ENCODE measurements around the gene KCNN1. TPM values are rescaled to one million over a fixed set of nuclear protein-coding genes. Genes with fewer than 3 reads are reported as not detected.
A peak's percentile ranks its signal among the peaks of the same experiment; 100 is the strongest.
"Not testable (repeated sequence)": the region's sequence is repeated elsewhere in the genome, so short reads cannot be mapped to it uniquely, and the experiment has no call there.

KCNN1 gene
- total RNA-seq, 1 donor from 2014 or later = under 0.01 TPM

DNA sequence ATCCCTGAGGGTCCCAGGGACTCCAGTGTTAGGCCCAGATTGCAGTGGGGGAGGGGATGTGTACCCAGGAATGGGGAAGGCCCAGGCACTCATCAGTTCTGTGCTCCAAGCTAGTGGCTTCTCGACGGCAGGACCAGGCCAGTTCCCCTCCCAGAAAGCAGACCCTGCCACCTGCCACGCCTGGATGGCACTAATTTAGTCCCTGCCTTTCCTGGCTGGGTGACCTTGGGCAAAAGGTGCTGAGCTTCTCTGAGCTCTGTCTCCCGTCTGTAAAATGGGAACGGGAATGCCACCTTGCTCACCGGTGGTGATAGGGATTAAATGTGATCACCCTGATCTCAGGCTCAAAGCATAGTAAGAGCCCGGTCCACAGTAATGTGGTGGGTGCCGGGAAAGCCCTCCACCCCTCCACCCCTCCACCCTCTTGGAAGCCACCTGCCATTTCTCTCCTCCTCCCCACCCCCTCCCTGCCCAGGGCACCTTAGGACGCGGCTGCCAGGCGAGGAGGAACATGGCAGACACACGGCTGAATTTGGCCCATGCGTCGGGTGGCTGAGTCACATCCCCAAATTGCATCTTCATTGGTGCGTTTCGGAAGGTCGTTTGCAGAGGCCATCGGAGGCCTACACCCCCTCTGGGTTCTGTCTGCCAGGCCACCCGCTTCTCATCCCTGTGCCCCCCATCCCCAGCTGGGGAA, 2.3 kb downstream of the KCNN1 start:
- DNase-seq = no peak

DNA sequence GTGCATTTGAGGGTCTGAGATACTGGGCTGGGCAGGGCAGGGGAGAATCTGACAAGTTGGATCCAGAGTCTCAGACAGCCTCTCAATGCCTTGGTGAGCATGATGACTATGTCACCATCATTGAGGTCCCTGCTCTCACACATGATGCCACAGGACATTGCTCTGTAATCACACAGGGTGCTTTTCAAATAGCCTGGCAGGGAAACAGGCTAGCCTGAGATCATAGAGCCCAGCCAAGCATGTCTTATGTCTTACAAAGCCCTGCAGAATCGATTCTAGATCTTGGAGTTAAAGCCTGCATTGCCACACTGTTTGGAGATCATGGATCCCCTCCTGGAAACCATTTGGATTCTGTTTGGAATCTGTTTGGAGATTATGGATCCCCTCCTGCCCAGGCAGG, 5.3 kb downstream of the KCNN1 start:
- DNase-seq = no peak

DNA sequence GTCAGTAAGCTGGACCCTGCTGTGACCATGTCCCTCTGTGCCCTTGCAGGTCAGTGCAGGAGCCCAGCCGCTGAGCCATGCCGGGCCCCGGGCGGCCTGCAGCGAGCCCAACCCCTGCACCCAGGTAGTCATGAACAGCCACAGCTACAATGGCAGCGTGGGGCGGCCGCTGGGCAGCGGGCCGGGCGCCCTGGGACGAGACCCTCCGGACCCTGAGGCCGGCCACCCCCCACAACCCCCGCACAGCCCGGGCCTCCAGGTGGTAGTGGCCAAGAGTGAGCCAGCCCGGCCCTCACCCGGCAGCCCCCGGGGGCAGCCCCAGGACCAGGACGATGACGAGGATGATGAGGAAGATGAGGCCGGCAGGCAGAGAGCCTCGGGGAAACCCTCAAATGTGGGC, 6.9 kb downstream of the KCNN1 start:
- no peak for DNase-seq

DNA sequence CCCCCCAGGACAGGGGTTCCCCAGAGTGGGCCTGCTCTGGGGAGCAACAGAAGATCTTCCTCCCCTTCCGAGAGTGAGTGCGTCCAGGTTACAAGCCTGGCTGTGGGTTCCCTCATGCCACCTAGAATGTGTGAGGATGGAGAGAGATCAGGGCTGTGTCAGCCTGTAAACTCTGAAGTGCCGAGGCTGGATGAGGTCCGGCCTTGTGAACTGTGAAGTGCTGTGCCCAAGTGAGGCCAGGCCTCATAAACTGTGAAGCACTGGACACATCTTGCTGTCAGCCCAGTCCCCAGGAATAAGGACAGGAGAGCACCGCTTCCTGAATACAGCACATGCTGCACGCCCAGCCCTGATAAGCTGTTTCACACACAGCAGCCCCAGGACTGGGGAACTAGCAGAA, 7.6 kb downstream of the KCNN1 start:
- no peak for DNase-seq

DNA sequence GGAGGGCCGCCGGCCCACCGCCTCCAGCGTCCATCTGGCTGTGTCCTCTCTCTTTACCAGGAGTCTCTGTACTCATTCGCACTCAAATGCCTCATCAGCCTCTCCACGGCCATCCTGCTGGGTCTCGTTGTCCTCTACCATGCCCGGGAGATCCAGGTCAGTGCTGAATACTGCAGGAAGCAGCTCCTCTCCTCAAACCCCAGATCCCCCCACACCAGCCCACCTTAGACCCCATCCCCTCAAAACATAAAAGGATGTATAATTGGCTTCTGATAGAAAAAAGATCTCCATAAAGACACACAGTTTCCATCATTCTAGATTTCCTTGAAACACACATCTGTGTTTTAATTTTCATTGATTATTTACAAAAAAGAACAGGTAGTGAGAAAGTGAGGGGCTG, 8.1 kb downstream of the KCNN1 start:
- no peak for DNase-seq

DNA sequence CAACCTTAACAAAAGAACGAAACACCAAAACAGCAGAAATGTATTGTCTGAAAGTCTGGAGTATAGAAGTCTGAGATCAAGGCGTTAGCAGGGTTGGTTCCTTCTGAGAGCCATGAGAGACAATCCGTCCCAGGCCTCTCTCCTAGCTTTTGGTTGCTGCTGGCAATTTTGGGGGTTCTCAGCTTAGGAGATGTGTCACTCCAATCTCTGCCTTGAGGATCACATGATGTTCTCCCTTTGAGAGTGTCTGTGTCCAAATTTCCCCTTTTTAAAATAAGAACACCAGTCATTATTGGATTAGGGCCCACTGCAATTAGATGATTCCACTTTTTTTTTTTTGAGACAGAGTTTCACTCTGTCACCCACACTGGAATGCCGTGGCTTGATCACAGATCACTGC, 10.1 kb downstream of the KCNN1 start:
- no peak for DNase-seq

DNA sequence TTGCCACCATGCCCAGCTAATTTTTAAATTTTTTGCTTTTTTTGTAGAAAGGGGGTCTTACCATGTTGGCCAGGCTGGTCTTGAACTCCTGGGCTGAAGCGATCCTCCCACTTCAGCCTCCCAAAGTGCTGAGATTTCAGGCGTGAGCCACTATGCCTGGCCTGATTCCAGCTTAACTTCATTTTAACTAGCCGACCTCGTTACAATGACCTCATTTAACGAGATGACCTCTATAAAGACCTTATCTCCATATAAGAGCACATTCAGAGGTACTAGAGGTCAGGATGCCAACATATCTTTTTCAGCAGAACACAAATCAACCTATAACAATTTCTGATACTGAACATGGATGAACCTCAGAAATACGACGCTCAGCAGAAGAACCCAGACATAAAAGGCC, 10.6 kb downstream of the KCNN1 start:
- DNase-seq = no peak

DNA sequence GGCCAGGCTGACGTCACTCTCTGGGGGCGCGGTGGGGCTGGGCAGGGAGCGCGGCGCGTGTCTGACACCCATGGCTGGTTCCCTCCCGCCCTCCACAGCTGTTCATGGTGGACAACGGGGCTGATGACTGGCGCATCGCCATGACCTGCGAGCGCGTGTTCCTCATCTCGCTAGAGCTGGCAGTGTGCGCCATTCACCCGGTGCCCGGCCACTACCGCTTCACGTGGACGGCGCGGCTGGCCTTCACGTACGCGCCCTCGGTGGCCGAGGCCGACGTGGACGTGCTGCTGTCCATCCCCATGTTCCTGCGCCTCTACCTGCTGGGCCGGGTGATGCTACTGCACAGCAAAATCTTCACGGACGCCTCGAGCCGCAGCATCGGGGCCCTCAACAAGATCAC, 14.7 kb downstream of the KCNN1 start:
- no peak for DNase-seq

DNA sequence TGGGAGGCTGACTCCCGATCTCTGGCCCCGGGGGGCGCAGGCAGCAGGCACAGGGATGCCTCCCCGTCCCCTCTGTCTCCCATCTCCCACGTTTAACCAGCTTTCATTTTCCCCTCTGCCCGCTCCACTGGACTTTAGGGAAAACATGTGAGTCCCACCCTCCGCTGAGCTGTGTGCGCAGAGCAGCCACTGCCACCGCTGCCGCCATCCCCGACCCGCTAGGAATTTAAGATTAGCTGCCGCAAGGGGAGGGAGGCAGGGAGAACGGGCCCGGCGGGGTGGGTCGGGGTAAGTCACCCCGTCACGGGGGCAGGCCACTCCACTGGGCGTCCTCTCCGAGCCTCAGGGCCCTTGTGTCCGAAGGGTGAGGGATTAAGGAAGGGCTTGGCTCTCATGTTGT, 15.5 kb downstream of the KCNN1 start:
- no peak for DNase-seq

DNA sequence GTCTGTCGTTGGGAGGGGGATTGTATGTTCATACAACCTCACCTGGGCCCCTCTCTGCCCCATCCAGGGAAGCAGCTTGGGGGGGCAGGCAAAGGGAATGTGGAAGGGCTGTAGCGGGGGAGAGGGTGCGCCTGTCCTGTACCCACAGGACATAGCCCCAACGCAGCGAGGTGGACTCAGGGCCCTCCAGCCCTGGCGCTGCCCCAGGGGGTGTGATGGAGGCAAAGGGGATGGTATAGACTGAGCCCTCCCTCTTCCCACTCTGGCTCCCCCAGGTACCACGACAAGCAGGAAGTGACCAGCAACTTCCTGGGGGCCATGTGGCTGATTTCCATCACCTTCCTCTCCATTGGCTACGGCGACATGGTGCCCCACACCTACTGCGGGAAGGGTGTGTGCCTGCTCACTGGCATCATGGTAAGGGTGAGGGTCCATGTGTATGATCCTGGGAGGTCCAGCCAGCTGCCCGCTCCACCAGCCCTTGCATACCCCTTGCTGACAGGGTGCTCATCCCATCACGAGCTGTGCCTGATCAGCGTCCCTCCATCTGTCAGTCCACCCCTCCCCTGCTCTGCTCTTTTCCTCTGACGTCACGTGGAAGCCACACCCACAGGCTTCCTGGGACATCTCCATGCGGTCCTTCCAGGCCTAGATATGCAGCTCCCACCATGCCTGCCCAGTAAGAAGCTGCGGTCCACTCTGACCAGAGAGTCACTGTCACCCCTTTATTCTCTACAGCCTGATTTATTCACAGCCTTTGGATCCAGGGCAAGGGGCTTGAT, 18.3 kb downstream of the KCNN1 start:
- no peak for DNase-seq

DNA sequence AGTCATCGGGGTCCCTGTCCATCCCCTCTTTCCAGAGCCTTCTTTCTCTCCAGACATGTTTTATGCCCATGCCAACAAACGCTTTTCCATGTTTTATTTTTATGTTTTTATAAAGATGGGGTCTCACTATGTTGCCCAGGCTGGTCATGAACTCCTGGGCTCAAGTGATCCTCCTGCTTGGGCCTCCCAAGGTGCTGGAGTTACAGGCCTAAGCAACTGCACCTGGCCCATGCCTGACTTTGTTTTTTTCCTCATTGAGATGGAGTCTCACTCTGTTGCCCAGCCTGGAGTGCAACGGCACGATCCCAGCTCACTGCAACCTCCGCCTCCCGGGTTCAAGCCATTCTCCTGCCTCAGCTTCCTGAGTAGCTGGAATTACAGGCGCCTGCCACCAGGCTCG, 19.7 kb downstream of the KCNN1 start:
- not testable (repeated sequence) for DNase-seq

DNA sequence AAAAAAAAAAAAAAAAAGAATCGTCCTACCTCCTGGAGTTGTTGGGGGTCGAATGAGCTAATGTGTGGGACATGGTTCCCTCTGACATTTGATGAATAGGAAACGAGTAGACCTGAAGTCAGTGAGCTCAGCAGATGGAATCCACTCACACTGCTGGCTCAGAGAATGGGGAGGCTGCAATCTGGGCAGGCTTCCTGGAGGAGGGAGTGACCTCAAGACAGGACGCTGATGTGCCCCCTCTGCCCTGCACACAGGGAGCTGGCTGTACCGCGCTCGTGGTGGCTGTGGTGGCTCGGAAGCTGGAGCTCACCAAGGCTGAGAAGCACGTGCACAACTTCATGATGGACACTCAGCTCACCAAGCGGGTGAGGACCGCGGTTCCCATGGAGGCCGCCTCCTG, 21.3 kb downstream of the KCNN1 start:
- no peak for DNase-seq

DNA sequence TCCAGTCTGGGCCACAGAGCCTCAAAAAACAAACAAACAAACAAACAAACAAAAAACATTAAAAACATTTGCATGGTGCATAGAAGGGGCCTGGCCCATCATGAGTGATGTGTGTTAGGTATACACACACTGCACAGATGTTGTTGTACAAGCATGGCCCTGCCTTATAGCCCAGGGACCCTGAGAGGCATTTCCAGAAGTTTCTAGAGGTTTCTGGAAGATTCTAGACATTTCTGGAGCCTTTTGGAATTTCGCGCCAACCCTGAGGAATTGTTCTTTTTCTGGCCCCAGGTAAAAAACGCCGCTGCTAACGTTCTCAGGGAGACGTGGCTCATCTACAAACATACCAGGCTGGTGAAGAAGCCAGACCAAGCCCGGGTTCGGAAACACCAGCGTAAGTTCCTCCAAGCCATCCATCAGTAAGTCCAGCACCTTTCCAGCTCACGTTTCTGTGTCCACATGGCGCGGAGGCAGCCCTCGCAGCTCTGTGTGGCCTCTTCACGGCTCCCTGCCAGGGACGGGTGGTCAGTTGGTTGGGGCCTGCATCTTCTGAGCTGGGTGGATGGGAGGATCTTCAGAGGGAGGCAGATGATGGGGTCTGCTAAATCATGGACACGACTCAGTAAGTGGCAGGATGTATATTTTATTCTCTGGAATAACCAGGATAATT, 22.7 kb downstream of the KCNN1 start:
- DNase-seq = no peak

DNA sequence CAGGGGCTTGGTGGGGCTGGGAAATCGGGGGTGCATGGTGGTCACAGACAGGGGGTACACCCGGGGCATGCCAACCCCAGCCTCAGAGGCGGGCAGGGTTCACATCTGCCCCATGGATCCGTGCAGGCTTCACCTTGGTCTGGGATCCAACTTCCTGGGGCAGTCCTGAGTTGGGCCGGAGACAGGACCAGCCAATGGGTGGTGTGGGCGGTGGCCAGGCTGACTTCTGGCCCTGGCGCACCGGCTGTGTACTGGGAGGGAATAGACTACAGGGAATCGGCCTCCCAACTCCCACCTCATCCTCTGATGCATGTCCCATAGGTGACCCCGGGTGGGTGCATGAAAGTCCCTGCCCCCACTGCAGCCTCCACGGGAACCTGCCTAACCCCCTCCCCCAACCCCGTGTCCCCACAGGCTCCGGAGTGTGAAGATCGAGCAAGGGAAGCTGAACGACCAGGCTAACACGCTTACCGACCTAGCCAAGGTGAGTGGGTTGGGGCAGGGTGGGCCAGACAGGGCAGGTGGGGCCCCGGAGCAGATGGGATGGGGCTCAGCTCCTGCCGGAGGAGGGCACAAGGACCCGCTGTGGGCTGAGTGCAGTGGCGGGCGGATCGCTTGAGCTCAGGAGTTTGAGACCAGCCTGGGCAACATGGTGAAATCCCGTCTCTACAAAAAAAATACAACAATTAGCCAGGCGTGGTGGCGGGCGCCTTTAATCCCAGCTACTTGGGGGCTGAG, 26.3 kb downstream of the KCNN1 start:
- DNase-seq = no peak

DNA sequence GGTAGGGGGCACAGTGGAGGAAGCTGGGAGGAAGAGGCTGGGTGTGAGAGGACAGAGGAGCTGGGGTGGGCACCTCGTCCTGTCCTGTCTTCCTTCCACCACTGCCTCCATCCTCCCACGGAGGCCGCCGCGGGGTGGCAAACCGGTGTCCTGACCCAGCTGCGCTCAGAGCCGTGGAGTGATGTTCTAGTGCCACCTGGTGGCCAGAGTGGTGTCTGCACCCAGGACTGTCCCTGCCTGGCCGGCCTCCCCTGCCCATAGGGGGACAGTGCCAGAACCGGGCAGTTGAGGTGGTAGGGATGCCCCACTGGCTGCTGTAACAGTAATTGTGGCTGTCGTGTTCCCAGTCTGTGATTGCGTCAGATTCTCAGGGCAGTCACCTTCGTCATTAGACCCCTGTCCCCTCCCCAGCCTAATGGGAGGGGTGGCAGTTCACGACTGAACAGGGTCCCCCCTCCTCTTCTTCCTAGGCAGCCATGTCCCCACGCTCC, 30.0 kb downstream of the KCNN1 start:
- peak; percentile 86 for DNase-seq

DNA sequence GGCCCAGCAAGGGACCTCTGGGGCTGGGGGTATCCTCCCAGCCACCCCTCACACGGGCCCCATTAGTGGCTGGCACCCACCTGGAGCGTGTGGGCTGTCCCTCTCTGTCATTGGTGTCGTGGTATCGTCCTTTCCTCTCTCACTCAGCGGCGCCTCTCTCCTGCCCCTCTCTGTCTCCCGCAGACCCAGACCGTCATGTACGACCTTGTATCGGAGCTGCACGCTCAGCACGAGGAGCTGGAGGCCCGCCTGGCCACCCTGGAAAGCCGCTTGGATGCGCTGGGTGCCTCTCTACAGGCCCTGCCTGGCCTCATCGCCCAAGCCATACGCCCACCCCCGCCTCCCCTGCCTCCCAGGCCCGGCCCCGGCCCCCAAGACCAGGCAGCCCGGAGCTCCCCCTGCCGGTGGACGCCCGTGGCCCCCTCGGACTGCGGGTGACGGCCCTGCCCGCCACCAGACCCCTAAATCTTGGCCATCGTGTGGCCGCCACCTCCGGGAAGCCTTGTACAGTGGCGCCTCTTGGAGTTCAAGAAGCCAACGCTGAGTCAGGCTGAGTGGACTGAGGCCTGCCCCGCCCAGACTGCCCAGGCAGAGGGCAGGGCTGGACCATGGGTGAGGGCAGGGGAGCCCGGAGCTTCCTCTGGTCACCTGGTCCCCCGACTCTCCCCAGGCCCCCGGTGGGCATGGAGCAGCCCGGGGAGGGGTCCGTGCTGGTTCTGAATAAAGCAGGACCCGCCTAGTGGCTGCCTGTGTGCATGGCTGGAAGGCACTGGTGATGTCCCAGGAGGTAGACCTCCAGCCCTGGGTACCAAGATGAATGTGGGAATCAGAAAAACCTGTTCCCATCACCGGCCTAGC, 31.3 kb downstream of the KCNN1 start:
- DNase-seq = peak; percentile 16

DNA sequence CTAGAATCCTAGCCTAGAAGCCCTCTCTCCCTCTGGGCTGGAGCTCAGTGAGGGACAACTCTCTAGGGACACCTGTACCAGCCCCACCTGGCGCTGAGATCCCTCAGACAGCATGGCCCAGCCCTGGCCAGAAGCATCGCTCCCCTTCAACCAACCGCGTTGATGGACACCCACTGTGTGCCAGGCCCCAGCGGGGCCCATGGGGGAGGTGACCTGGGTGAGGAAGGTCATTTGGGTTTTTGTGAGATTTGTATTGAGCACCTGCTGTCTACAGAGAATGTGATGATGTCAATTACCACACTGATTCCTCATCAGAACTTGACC, 31.9 kb downstream of the KCNN1 start:
- DNase-seq = no peak

DNA sequence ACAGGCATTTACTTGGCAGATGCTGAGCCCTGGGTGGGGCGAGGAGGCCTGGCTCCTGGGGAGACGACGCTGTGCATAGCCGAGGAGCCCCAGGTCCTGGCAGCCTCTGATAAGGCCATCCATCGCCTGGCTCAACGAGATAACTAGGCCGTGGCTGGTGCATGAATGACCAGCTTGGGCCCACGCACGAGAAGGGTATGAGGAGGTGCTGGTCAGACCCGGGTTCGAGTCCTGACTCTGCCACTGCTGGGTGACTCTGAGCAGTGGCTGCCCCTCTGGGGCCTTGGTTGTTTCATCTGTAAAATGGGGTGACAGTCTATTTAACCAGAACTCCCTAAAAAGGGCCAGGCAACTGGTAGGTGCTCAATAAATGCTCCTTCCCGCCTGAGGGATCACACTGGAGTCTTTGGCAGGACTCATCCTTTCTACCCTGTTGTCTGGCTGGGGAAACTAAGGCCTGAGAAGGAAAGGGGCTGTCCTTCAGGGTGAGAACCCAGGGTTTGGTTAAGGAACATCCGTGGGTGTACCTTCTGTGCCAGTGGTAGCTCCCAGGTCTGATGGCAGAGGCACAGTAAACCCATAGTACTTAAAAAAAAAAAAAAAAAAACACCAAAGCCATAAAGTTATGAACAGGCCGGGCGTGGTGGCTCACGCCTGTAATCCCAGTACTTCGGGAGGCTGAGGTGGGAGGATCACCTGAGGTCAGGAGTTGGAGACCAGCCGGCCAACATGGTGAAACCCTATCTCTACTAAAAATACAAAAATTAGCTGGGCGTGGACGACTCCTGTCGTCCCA, 33.0 kb downstream of the KCNN1 start:
- no peak for DNase-seq

DNA sequence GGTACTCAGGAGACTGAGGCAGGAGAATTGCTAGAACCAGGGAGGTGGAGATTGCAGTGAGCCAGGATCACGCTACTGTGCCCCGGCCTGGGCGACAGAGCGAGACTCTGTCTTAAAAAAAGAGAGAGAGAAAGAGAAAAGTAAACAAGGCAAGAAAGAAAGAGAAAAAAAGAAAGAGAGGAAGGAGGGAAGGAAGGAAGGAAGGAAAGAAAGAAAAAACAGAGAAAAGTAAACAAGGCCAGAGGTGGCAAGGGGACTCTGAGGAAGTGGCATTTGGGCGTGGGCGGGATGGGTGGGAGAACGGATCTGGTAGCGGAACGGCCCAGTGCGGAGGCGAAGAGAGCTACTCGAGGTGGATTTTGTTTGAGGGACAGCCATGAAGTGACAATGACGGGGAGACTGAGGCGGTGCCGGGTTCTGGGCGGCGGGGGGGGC, 33.6 kb downstream of the KCNN1 start:
- DNase-seq = no peak

DNA sequence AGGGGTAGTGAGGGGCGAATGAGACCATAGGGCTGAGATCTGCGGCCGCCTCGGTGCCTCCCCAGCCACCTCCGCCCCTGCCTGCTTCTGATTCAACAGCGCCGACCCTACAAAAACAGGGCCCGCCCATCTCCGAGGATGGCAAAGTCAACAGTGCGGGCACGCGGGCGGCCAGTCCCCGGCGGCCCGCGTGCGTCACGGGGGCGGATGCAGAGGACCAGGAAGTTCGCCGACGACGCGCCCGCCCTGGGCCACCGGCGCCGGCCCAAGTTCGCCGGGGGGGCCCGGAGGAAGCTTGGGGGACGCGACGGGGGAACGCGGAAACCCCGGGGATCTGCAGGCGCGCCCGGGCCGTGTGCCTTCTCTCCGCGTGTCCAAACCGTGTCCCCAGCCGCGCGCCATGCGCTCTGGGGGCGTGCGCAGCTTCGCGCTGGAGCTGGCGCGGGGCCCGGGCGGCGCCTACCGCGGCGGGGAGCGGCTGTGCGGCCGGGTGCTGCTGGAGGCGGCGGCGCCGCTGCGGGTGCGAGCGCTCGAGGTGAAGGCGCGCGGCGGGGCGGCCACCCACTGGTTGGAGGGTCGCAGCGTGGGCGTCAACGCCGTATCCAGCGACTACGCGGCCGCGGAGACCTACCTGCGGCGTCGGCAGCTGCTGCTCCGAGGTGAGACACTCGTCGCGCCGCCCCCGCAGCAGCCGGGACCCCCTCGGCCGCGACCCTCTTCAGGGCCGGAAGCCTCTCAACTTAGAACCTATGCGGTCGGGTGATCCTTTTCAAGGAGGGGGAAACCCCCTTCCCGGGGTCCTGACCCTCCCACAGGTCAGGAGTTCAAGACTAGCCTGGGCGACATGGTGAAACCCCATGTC, 34.2 kb downstream of the KCNN1 start:
- DNase-seq = peak; percentile 79

Data from dermis blood vessel endothelial cell (primary cell).